ENCODE data around the gene MNT.

MNT gene

DNA sequence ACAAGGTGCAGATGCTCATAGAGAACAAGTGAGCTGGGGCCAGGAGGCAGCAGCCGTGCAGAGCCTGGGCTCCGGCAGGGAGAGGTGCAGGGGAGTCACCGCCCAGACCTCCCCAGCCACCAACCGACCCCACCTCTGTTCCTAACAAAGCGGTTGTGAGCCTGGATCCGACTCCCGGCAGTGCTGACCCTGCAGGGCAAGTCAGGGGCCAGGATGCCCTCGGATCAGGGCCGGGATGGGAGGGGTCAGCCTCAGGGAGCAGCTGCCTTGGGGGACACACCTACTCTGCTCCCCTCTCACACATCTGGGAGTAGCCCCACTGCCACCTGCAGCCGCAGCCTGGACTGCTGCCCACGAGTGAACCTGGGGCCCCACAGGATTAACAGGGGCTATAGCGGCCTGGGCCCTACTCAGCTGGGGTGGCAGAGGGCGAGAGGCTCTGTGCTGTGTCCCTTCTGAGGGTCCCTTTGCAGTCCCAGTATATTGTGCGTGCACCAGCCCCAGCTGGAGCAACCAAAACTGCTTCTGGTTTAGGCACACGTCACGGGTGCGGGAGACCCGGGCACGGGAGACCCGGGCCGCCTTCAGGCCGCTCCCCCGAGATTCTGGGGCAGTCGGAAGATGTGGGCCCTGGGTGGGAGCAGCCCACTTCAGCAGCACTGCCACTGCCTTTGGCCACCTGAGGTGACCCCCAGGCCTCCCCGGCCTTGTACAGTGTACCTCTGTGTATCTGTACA is 21.2 kb downstream of the MNT start:
- no peak for DNase-seq

DNA sequence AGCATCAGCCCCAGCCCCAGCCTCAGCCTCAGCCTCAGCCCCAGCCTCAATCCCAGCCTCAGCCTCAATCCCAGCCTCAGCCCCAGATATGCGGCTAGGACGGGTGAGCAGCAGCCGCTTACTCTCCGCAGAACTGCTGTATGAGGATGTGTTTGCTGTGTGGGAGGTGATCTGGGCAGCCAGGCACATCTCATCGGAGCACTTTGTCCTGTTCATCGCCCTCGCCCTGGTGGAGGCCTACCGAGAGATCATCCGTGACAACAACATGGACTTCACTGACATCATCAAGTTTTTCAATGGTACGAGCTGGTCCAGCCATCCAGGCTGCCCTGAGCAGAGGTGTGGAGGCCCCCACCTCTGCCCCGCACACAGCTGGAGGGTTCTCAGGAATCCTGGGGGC is 22.0 kb downstream of the MNT start:
- DNase-seq = no peak

DNA sequence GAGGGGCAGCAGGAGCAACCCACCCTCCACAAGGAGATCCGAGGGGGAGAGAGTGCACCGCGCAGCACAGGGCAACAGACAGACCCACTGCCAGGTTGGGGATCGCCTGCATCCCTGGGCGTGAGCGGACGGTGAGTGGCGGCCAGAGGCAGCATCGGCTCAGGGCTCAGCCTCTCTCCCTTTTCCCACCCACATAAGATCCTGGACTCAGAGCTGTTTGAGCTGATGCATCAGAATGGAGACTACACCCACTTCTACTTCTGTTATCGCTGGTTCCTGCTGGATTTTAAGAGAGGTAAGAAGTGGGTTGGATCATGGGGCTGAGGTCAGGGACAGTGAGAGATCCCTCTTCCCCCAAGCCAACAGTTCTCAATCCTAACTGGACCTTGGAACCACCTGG is 23.2 kb downstream of the MNT start:
- DNase-seq = no peak

DNA sequence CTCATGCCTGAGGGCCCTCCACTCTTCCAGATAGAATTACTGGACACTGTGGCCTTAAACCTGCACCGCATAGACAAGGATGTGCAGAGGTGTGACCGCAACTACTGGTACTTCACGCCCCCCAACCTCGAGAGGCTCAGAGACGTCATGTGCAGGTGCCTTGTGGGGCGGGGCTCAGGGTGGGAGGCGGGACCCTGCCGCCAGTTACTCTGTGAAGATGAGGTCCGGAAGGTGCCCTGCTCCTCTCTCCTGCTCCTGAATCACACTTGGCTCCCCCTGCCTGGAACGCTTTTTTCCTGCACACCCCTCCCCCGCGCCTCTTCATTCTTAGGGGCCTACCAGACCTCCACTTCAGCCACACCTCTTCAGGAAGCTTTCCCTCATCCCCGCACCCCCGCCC is 24.8 kb downstream of the MNT start:
- DNase-seq = no peak

DNA sequence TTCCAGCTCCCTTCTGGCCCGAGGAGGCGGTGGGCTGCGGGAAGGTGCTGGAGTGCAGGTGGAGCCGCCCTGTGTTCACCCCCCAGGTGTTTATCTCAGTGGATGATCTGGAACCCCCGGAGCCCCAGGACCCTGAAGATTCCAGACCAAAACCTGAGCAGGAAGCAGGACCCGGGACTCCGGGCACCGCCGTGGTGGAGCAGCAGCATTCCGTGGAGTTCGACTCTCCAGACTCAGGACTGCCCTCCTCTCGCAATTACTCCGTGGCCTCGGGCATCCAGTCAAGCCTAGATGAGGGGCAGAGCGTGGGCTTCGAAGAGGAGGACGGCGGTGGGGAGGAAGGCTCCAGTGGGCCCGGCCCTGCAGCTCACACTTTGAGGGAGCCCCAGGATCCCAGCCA is 25.5 kb downstream of the MNT start:
- DNase-seq = no peak

DNA sequence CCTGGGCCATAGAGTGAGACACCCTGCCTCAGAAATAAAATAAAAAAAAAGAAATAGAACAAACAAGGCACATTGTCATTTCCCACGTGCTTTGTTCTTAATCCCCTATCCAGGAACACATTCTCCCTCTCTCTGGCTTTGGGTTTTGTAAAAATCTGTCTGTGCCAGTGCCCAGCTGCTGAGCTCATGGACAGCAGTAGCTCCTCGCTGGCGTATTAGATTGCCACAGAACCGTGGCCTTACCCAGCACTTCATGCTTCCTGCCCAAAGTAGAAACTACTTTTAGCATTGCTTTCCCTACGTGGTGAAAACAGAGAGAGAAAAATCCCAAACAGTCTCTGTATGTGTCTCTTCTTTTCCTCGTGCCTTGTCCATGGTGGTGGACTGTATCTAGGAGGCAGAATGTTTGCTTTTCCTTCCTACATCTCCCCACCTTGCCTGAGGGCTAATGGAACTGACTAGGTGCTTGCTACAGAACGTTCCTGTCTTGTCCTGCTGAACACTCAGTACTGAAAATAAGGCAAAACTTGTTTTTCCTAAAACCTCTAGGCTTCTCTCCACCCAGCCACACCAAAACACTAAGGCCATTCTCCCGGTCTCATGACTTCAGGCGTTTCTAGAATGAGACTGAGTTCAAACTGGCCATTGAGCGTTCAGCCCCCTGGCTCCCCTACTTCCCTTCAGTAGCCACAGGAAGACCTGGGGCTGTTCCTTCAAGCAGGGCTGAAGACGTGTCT is 26.1 kb downstream of the MNT start:
- DNase-seq = no peak

DNA sequence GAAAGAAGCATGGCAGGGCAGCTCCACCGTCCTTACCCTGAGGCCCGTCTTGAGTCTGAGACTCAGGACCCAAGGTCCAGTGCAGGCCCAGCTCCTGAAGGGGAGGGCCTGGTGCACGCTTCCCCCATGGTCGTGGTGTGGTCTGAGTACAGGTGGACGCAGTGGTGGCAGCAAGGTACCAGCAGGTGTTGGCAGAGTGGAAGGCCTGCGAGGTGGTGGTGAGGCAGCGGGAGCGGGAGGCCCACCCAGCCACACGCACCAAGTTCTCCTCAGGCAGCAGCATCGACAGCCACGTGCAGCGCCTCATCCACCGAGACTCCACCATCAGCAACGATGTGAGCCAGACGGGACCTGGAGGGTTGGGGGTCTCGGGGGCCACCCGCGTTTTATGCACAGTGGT is 27.7 kb downstream of the MNT start:
- no peak for DNase-seq

DNA sequence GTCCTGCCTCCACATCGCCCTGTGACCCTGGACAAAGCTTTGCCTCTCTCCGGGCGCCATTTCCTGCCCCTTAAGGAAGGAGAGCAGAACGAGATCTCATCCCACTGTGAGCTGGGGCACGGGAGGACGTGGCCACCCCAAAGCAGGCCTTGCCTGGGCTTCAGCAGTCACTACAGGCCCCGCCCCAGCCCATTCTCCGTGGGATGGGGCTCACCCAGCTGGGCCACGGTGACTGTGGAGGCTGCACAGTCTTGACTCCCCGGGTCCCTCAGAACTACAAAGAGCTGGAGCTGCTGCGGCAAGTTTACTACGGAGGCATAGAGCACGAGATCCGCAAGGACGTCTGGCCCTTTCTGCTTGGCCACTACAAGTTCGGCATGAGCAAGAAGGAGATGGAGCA is 28.2 kb downstream of the MNT start:
- DNase-seq = no peak

DNA sequence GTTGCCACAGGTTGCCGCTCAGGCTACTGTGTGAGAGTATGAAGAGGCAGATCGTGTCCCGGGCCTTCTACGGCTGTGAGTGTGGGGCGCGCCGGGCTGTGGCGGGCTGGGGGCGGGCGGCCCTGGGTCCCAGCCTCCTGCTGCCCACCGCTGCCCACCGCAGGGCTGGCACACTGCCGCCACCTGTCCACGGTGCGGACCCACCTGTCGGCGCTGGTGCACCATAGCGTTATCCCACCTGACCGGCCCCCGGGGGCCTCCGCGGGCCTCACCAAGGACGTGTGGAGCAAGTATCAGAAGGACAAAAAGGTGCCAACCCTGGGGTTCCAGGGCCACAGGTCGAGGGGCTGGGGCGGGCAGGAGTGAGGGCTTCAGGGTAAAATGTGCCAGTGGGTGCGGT is 28.7 kb downstream of the MNT start:
- DNase-seq = no peak

DNA sequence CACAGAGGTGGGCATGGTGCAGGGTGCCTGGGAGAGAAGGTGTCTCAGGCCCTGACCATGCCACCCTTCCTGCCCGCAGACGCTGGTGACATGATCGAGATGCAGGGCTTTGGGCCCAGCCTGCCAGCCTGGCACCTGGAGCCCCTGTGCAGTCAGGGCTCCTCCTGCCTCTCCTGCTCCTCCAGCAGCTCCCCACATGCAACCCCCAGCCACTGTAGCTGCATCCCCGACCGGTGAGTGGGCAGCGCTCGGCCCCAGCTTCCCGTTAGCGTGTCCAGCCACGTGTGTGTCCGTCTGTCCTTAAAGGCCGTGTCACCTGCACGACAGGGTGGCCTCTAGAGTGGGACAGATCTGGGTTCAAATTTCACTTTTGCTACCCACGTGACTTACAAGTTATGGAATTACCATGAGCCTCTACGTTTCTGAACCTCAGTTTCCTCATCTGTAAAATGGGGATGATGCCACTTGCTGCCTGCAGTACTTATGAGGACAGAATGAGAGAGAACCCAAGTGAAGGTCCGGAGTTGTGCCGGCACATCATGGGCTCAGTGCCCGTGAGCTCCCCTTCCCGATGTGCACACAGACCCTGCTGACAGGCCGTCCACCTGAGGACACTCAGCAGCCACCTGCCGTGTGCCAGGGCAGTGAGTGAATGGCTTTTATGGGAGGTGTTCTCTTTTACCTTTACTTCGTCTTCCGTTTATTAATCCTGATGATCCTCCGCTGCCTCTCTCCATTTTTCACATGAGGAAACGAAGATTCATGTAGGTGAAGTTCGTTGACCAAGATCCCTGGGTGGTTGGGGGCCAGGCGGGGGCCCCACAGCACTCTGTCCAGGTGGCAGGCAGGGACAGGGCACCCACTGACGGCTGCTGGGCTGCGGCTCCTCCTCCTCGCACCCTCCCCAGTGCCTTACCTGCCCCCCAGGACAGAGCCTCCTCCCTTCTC is 29.4 kb downstream of the MNT start:
- DNase-seq = no peak

DNA sequence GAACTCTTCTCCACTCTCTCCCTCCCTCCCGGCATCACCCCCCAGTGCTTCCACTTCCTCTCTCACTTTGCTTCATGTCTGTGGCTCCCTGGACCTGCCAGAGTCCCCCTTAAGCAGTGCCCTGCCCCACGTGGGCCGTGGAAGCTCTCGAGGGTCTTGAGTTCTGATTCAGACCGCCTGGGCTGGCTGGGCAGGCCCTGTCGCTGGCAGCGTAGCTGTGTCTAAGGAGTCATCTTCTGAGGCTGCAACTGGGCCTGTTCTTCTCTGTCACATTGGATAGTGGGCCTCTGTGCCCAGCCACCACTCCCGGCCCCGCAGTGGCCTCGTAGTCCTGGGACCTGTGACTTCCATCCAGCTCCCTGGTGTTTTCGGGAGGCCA is 30.7 kb downstream of the MNT start:
- DNase-seq = no peak

DNA sequence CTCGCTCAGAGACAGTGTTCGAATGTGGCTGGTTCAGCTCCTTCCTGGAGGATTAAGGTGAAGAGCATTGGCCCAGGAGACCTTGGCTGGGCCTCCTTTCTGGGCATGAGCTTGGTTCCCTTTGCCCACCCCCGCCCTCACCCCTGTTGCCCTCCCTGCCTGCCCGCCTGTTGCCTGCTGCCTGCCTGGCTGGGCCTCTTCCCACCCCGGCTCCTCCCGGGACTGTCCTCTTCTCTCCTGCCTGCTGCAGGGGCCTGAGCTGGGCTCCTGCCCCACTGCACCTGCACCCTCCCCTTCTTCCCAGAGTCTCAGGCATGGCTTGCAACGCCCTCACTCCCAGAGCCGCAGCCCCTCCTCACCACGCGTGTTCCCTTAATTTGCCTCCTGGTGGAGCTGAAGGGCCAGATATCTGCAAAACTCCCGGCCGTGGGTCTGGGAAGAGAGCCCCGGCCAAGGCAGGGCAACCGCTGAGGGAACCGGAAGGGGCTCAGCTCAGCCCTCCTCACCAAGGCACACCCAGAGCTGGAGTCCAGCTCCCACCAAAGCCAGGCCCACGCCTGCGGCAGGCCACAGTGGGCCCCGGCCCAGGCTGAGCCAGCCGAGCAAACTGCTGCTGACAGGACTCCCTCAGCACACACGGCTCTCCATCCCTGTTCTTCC is 31.2 kb downstream of the MNT start:
- no peak for DNase-seq

DNA sequence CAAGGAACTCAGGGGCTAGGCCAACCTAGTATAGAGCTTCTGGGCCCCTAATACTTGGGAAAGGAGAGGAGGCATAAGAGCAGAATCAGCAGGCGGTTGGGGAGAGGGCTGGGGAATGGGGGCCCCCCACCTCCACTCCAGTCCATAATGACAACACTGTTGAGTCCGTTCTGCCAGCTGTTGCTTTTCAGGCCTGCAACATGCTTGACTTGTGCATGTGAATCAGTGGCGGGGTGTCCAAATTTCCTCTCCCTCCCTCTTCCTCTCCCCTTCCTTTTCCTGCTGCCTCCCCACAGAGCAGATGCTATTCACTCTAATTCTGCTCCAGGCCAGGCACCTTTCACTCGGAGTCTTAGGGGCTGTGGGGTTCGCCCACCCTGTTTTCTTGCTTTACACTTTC is 31.8 kb downstream of the MNT start:
- no peak for DNase-seq

DNA sequence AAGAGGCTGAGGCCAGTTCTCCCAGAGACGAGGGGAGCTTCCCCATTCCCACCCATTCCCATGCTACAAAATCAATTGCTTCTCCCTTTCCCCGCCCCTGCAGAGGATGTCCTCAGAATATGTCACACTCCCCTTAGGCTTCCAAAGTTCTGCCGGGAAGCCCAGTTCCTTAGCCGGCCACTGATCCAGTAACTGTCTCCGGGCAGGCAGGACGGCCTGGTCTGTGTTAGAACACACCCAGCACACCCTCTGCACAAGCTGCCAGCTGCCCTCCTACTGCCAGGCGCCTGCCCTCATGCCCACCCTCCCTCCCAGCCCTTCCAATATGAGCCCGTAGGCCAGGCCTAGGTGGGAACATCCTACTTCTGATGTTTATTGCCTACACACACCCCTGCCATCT is 32.5 kb downstream of the MNT start:
- no peak for DNase-seq

DNA sequence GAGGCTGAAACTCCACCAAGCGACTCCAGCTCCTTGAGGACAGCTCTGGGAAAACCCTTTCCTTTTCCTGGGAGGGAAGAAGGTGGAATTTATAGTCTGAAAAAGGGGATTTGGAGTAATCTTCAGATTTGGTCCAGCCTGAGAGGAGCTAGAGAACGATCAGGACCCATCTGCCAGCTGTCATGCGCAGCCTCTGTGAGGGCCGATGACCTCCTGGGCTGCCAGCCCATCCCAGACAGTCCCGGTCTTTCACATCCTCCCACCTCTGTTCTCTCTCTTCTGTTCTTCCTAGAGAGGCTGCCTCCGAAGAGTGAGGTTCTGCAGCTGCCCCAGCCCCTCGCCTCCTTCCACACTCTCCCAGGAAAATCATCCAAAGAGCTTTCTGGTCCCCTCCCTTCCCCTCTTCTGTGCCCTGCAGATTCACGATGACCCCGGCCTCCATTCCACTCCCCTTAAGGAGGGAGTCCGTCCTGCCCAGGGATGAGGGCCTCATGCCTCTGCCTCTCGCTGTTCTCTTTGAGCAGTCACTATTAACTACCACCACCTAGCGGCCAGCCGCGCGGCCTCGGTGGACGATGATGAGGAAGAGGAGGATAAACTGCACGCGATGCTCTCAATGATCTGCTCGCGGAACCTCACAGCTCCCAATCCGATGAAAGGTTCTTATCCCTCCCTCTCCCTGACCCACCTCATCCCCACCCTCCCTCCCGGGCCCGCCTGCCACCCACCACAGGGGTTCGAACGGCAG is 33.9 kb downstream of the MNT start:
- DNase-seq = no peak

DNA sequence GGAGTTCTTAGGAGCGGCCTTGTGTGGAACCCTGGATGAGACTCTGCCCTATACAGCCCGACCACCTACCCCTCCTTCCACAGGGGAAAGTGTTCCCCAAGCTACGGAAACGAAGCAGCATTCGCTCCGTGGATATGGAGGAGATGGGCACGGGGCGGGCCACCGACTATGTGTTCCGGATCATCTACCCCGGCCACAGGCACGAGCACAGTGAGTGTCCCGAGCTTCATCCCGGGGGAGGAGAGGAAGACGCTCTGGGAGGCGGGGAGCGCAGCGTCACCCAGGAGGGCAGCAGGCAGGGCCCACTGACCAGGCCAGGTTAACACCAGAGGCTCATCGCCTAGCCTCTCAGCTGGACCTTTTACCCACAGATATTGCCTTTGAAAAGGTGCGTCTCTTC is 35.7 kb downstream of the MNT start:
- no peak for DNase-seq

DNA sequence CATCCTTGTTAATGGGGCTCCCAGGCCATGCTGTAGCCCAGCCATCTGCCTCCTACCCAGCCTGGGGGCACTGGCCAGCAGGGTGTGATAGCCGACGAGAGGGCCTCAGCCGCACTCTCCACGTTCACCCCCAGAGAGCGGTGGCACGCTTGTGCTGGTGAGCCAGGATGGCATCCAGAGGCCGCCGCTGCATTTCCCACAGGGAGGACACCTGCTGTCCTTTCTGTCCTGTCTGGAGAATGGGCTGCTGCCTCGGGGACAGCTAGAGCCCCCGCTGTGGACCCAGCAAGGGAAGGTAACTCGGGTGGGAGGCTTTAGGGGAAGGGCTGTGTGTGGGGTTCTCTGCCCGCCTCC is 36.1 kb downstream of the MNT start:
- DNase-seq = no peak

DNA sequence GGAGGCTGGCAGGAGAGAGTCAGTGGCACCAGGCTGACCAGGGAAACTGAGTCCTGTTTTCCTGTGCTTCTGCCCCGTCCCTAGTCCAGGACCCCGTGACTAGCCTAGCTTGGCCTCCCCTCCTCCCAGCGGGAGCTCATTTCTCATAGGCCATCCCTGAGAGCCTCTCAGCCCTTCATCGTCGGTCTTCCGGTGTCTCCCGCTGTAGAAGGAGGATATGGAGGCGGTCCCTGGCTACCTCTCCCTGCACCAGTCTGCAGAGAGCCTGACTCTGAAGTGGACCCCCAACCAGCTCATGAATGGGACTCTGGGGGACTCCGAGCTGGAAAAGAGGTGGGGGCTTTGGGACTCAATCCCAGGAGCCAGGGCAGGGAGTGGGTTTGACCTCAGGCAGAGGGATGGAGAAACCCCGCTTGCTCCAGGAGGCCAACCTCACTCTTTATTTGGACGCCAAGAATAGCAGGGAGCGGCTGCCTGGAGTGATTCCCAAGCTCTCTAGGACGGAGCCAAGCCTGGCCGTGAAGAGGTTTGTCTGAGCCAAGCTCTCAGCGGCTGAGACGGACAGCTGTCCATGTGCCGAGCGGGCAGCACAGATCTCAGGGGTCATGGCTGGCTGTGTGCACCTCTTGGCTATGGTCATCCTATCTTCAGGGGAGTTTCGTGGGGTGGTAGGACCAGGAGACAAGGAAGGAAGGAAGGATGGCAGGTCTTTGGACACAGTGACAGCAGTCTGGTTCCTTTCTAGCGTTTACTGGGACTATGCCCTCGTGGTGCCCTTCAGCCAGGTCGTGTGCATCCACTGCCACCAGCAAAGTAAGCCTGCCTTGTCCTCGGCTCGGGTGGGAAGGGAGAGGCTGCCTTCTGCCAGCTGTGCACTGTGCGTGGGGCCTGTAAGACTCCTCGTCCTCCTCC is 36.8 kb downstream of the MNT start:
- DNase-seq = peak; percentile 3

DNA sequence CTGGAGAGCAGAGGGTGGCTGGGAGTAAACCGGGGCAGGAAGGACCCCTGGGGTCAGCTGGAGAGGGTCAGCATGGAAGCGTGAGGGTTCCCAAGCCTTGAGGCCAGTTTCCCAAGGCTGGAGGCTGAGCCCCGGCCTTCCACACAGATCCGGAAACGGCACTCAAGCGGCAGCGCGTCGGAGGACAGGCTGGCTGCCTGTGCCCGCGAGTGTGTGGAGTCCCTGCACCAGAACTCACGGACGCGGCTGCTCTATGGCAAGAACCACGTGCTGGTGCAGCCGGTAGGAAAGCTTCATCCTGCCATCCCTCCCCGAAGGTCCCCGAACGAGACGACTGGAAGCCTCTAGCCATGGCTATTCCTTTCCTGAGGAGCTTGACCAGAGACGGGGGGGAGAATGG is 37.5 kb downstream of the MNT start:
- DNase-seq = no peak

DNA sequence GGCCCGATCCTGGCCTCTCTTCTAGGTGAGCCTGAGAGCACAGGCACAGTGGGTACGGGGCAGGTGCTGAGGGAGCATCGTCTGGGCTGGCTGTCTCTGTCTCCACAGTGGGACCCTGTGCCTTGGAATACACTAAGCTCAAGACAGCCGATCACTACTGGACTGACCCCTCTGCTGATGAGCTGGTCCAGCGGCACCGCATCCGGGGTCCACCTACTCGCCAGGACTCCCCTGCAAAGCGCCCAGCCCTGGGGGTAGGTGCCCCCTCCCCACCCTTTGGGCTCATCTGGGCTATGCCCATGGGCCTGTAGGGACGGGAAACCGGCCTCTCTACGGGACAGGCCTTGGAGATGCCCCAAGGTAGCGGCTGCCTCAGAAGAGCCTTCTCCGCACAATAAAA is 38.0 kb downstream of the MNT start:
- no peak for DNase-seq

DNA sequence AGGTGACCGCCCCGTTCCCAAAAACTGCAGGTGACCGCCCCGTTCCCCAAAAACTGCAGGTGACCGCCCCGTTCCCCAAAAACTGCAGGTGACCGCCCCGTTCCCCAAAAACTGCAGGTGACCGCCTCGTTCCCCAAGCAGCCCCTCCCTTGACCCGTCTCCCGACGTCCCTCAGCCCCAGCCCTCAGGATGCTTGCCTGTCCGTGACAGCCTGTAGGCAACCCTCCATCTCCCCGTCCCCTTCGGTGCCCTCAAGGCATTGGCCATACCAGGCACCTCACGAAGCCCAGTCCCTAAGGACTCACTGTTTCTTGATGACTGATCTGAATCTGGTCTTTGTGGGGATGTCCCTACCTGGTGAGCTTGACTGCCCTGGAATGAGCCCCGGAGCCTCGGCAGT is 38.4 kb downstream of the MNT start:
- DNase-seq = no peak

DNA sequence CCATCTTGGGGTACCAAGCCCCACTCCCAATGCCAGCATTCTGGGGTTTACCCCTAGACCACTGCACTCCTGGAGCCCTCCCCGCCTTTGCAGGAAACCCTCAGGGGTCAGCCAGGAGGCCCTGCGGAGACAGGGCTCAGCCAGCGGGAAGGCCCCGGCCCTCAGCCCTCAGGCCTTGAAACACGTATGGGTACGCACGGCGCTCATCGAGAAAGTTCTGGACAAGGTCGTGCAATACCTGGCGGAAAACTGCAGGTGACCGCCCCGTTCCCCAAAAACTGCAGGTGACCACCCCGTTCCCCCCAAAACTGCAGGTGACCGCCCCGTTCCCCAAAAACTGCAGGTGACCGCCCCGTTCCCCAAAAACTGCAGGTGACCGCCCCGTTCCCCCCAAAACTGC is 38.8 kb downstream of the MNT start:
- DNase-seq = no peak

All from NCI-H446 treated with DMSO at 0.1 percent for 48 hours (cell line).